Body of pancreas (tissue), 4 donors: ENCODE data around the gene CGRRF1. TPM values are rescaled to one million over a fixed set of nuclear protein-coding genes. Genes with fewer than 3 reads are reported as not detected.

Experiments
- ATAC-seq: fragments of 150-250 bp; one replicate; pipeline ENCODE4 v1.9.1; 2016
- DNase-seq, 4 donors: peaks; one replicate each; pipeline ENCODE4 v3.0.0-alpha.2; 2019
- H3K27ac ChIP-seq, 4 donors: fragments of 200-600 bp; sonication (generic); 1 replicate in 3 of 4; 2 replicates in 1 of 4; pipeline versions ENCODE4 v1.5.1 to v1.6.1; 2016 to 2019; ENCODE audit warnings: mild to moderate bottlenecking in 1 of 4, mixed read lengths in 1 of 4, moderate library complexity in 1 of 4
- H3K27me3 ChIP-seq, 2 donors: fragments of 200-600 bp; sonication (generic); one replicate each; pipeline ENCODE4 v1.6.0; 2016; ENCODE audit warnings: mild to moderate bottlenecking in 1 of 2
- H3K36me3 ChIP-seq, 2 donors: fragments of 200-600 bp; sonication (generic); replicated peaks in 1 of 2; 2 replicates each; pipeline ENCODE4 v1.5.1; 2016; ENCODE audit warnings: low read depth in 2 of 2; ENCODE audit not compliant: insufficient read depth in 1 of 2
- H3K4me1 ChIP-seq: fragments of 200-600 bp; sonication (generic); one replicate; pipeline ENCODE4 v1.6.0; 2016
- H3K4me3 ChIP-seq, 2 donors: fragments of 200-600 bp; sonication (generic); 1 replicate in 1 of 2; 2 replicates in 1 of 2; pipeline ENCODE4 v1.5.1; 2016 to 2019
- H3K9me3 ChIP-seq, 3 donors: fragments of 200-600 bp; sonication (generic); 1 replicate in 2 of 3; 2 replicates in 1 of 3; pipeline ENCODE4 v1.5.1; 2016
- CTCF ChIP-seq, 7 experiments: fragments of 450-650 bp in 4 of 7; fragments of 200-600 bp in 3 of 7; sonication (generic) in 3 of 7; IDR thresholded peaks; one replicate each; pipeline ENCODE4 v1.5.1; 2016 to 2019; ENCODE audit warnings: antibody characterized with exemption in 7 of 7
- POLR2A ChIP-seq, 3 donors: fragments of 450-650 bp; IDR thresholded peaks; one replicate each; pipeline ENCODE4 v1.6.1; 2016; ENCODE audit warnings: antibody characterized with exemption in 3 of 3, mild to moderate bottlenecking in 2 of 3
- WGBS, 2 donors: methylation state at CpG; one replicate each; pipeline ENCODE4 v1.1.5; 2017; 5-methylcytosine and 5-hydroxymethylcytosine counted together
- intact Hi-C: fragments of 100-400 bp; cut with DNase I; formaldehyde crosslinking; loops from one replicate; pipeline ENCODE4 v1.15.1; 2023
- total RNA-seq, 2 donors: library from RNA; depleted of rRNA; stranded (reverse); fragments of >200 nt; gene quantifications; one replicate each; pipeline ENCODE4 v1.1.0, GENCODE V29; 2016

CGRRF1 gene
- total RNA-seq, 2 donors from 2014 or later, result 6.3 to 11.4 TPM

DNA sequence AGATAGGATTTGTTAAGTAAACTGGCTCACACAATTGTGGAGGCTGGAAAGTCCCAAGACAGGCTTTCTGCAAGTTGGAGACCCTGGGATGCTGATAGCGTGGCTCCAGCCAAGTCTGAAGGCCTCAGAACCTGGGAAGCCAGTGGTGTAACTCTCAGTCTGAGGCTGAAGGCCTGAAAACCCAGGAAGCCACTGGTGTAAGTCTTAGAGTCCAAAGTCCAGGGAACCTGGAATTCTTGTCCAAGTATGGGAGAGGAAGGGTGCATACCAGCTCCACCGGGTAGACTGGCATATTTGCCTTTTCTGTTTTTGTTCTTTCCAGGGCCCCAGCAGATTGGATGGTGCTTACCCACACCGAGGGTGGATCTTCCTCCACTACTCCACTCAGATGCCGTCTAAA, 39.0 kb upstream of the CGRRF1 start:
- H3K4me3 ChIP-seq, result no peak overlapping the region
- peak; percentile 59 for ATAC-seq
- peaks cover 0 to 9% (median 0%) of the 10 kb centered on the region in 3 donors for H3K9me3 ChIP-seq
- no peaks in the 10 kb centered on the region for H3K36me3 ChIP-seq
- no peaks in the 10 kb centered on the region for H3K27me3 ChIP-seq
- H3K4me1 ChIP-seq, result peaks cover 25% of the 10 kb centered on the region
- TF ChIP-seq POLR2A (IDR thresholded peaks at IDR 0.05), result no peak
- no peak for TF ChIP-seq CTCF (IDR thresholded peaks at IDR 0.05)
- WGBS, 2 donors, result 62 to 78% methylated on average over 4 of the region's 4 CpGs
- DNase-seq, result peak in 2 of 4 donors; percentile 27 to 37
- no peak overlapping the region for H3K27ac ChIP-seq
- intact Hi-C loops, result no loop called here

DNA sequence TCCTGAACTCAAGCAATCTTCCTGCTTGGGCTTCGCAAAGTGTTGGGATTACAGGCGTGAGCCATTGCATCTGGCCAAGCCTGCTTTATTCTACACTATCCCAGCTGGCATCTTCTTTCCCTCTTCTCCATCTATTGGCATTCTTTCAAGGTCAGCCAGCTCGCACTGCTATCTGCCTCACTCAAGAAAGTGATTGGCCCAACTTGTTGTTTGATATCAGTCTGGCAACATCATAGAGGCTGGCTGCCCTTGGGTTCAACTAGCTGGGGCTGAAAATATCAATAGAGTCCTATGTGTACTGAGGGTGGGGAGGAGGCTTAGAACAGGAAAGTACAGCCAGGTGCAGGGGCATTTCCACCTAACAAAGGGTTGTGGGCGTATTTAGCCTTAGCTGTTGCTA, 38.1 kb upstream of the CGRRF1 start:
- H3K4me3 ChIP-seq, result no peak overlapping the region
- no peak for DNase-seq
- intact Hi-C loops, result no loop called here
- TF ChIP-seq POLR2A (IDR thresholded peaks at IDR 0.05) (no peak), CTCF (IDR thresholded peaks at IDR 0.05) (no peak)
- H3K4me1 ChIP-seq, result peaks cover 25% of the 10 kb centered on the region
- WGBS, 2 donors, result 55 to 59% methylated on average over 4 of the region's 4 CpGs
- peaks cover 0 to 9% (median 0%) of the 10 kb centered on the region in 3 donors for H3K9me3 ChIP-seq
- no peak overlapping the region for H3K27ac ChIP-seq
- no peaks in the 10 kb centered on the region for H3K27me3 ChIP-seq
- ATAC-seq, result no peak
- no peaks in the 10 kb centered on the region for H3K36me3 ChIP-seq

DNA sequence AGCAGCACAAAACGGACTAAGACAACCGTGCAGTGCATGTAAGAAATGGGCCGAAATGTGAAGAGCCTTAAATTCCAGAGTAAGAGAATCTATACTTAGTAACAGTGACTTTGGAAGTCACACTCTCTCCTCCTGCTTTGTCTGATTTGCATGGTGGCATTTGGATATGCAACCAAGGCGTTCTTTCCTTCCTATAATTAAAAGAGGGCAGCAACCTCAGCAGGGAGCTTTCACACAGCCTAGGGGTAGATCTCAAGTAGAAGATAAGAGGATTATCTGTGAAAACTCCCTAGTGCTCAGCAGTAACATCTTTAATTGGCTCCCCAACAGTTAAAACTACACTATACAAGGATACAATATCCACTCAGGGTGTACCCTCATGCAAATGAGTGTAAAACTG, 37.4 kb upstream of the CGRRF1 start:
- intact Hi-C loops, result no loop called here
- H3K27me3 ChIP-seq, result no peaks in the 10 kb centered on the region
- H3K4me1 ChIP-seq, result peaks cover 25% of the 10 kb centered on the region
- no peak for TF ChIP-seq POLR2A (IDR thresholded peaks at IDR 0.05)
- no peak for TF ChIP-seq CTCF (IDR thresholded peaks at IDR 0.05)
- 94 to 96% methylated on average over 4 of the region's 4 CpGs for whole genome bisulfite sequencing, 2 donors
- H3K4me3 ChIP-seq, result no peak overlapping the region
- ATAC-seq (no peak), DNase-seq (no peak)
- no peaks in the 10 kb centered on the region for H3K36me3 ChIP-seq
- H3K27ac ChIP-seq, result no peak overlapping the region
- peaks cover 0 to 4% (median 0%) of the 10 kb centered on the region in 3 donors for H3K9me3 ChIP-seq

DNA sequence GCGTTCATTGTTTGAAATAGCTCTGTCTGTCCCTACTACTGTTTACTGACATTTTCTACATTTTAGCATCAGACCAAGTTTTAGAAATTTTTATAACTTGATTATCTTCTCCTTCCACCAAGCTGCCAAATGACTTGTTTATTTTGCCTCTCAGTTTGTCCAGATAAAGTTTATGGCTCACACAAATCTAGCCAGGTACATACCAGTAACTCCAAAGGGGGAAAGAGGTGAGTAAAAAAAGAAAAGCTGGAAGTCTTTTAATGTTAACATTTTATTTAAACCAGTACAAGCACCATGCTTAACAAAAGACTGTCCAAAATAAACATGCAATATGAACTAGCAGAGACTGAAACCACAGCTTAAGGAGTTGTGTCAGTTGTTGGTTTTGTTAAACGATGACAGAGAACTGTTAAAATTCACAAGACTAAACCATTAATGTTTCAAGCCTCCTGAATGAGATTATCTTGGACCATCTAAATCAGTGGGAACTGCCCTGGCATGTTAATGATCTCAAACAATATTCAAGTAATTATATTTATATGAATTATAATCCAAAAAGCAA, 35.4 kb upstream of the CGRRF1 start:
- WGBS, 2 donors, result 65 to 66% methylated on average over 2 of the region's 2 CpGs
- no peak overlapping the region for H3K4me3 ChIP-seq
- H3K9me3 ChIP-seq, result no peaks in the 10 kb centered on the region
- H3K27ac ChIP-seq, result peak overlapping the region in 2 of 4 donors; percentile 9 to 18
- TF ChIP-seq POLR2A (IDR thresholded peaks at IDR 0.05) (no peak), CTCF (IDR thresholded peaks at IDR 0.05) (no peak)
- ATAC-seq (no peak), DNase-seq (no peak)
- H3K27me3 ChIP-seq, result no peaks in the 10 kb centered on the region
- H3K36me3 ChIP-seq, result no peaks in the 10 kb centered on the region
- peaks cover 25% of the 10 kb centered on the region for H3K4me1 ChIP-seq
- intact Hi-C loops, result no loop called here

GRCh38 chr14:54475187-54475899, 34.4 kb upstream of the CGRRF1 start:
- Histone ChIP-seq H3K27ac (no peak overlapping the region), H3K4me3 (no peak overlapping the region), H3K27me3 (no peaks in the 10 kb centered on the region), H3K9me3 (no peaks in the 10 kb centered on the region), H3K36me3 (no peaks in the 10 kb centered on the region), H3K4me1 (peaks cover 25% of the 10 kb centered on the region)
- WGBS, 2 donors, result 76 to 86% methylated on average over 4 of the region's 4 CpGs
- intact Hi-C loops, result no loop called here
- DNase-seq, result no peak
- no peak for ATAC-seq
- TF ChIP-seq CTCF (IDR thresholded peaks at IDR 0.05), result no peak
- no peak for TF ChIP-seq POLR2A (IDR thresholded peaks at IDR 0.05)
